Neural crest cell (in vitro differentiated cells): ENCODE results near the gene LRRC23. TPM values are rescaled to one million over a fixed set of nuclear protein-coding genes. Genes with fewer than 3 reads are reported as not detected.

Experiments
- DNase-seq: peaks from one replicate; pipeline ENCODE4 v3.0.0; 2021; ENCODE audit warnings: low read depth, mixed read lengths, low spot score
- H3K27ac Mint-ChIP-seq: one replicate; pipeline ENCODE4 v1.8.0; 2021; ENCODE audit warnings: mild to moderate bottlenecking, mixed read lengths; ENCODE audit not compliant: unreplicated experiment
- H3K27me3 Mint-ChIP-seq: 2 replicates; pipeline ENCODE4 v1.8.0; 2021; ENCODE audit warnings: low read depth, mild to moderate bottlenecking, mixed read lengths
- H3K36me3 Mint-ChIP-seq: 2 replicates; pipeline ENCODE4 v1.8.0; 2021; ENCODE audit warnings: low read depth, mild to moderate bottlenecking, mixed read lengths
- H3K4me1 Mint-ChIP-seq: 2 replicates; pipeline ENCODE4 v1.8.0; 2021; ENCODE audit warnings: mixed read lengths
- H3K4me3 Mint-ChIP-seq: one replicate; pipeline ENCODE4 v1.8.0; 2021; ENCODE audit warnings: mild to moderate bottlenecking, mixed read lengths
- H3K9me3 Mint-ChIP-seq: 2 replicates; pipeline ENCODE4 v1.8.0; 2021; ENCODE audit warnings: mixed read lengths
- total RNA-seq: library from RNA; stranded (reverse); gene quantifications from 2 replicates; pipeline ENCODE4 v1.2.1, GENCODE V29; 2021
- TF ChIP-seq, protein P1 (sequence below): fragments of 200-600 bp; sonication (generic); conservative IDR thresholded peaks from 2 replicates; pipeline ENCODE4 v1.5.0; 2021; ENCODE audit warnings: antibody characterized with exemption, mild to moderate bottlenecking

Gene LRRC23
- total RNA-seq, 1 donor from 2014 or later: 4.8 TPM

DNA sequence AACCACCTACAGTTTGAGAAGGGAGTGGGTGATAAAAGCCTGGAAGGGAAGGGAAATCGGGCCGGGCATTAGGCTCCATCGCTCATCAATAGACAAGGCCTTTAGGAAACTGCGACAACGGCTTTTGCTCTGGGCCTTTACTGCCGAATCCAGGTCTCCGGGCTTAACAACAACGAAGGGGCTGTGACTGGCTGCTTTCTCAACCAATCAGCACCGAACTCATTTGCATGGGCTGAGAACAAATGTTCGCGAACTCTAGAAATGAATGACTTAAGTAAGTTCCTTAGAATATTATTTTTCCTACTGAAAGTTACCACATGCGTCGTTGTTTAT is 38.7 kb downstream of the LRRC23 start:
- peak overlapping the region; percentile 96 for H3K27ac Mint-ChIP-seq
- TF ChIP-seq, protein P1, sequence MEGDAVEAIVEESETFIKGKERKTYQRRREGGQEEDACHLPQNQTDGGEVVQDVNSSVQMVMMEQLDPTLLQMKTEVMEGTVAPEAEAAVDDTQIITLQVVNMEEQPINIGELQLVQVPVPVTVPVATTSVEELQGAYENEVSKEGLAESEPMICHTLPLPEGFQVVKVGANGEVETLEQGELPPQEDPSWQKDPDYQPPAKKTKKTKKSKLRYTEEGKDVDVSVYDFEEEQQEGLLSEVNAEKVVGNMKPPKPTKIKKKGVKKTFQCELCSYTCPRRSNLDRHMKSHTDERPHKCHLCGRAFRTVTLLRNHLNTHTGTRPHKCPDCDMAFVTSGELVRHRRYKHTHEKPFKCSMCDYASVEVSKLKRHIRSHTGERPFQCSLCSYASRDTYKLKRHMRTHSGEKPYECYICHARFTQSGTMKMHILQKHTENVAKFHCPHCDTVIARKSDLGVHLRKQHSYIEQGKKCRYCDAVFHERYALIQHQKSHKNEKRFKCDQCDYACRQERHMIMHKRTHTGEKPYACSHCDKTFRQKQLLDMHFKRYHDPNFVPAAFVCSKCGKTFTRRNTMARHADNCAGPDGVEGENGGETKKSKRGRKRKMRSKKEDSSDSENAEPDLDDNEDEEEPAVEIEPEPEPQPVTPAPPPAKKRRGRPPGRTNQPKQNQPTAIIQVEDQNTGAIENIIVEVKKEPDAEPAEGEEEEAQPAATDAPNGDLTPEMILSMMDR: no peak
- DNase-seq: peak; percentile 67
- peak overlapping the region; percentile 92 for H3K4me3 Mint-ChIP-seq
- peaks cover 10% of the 10 kb centered on the region for H3K36me3 Mint-ChIP-seq
- H3K27me3 Mint-ChIP-seq: peaks cover 26% of the 10 kb centered on the region
- peaks cover 44% of the 10 kb centered on the region for H3K4me1 Mint-ChIP-seq
- no peaks in the 10 kb centered on the region for H3K9me3 Mint-ChIP-seq

GRCh38 chr12:6943722-6944380 is 39.2 kb downstream of the LRRC23 start, which contains the start of the genes C12orf57 and RNU7-1:
TSS of gene C12orf57 (plus strand) at chr12:6944022. CDS start at chr12:6944122, 100 bp downstream.
TSS of gene RNU7-1 (plus strand) at chr12:6943816.
- H3K9me3 Mint-ChIP-seq: no peaks in the 10 kb centered on the region
- TF ChIP-seq, protein P1: no peak
- H3K4me3 Mint-ChIP-seq: peak within 1 kb of the TSS; percentile 92
- H3K27ac Mint-ChIP-seq: peak within 1 kb of the TSS; percentile 96
- peaks cover 10% of the 10 kb centered on the region for H3K36me3 Mint-ChIP-seq
- peaks cover 26% of the 10 kb centered on the region for H3K27me3 Mint-ChIP-seq
- peak; percentile 63 for DNase-seq
- H3K4me1 Mint-ChIP-seq: peaks cover 45% of the 10 kb centered on the region

- Mint-ChIP-seq H3K4me3 (peak overlapping the region; percentile 92), H3K27me3 (peaks cover 24% of the 10 kb centered on the region), H3K36me3 (peaks cover 7% of the 10 kb centered on the region), H3K9me3 (no peaks in the 10 kb centered on the region), H3K4me1 (peaks cover 47% of the 10 kb centered on the region), H3K27ac (peak overlapping the region; percentile 96)
- TF ChIP-seq, protein P1: peak; percentile 98
- peak; percentile 84 for DNase-seq
These were observed 40.0 kb downstream of the LRRC23 start for GRCh38 chr12:6944381-6945186.

- H3K4me1 Mint-ChIP-seq: peaks cover 47% of the 10 kb centered on the region
- peak overlapping the region; percentile 92 for H3K4me3 Mint-ChIP-seq
- no peaks in the 10 kb centered on the region for H3K9me3 Mint-ChIP-seq
- peaks cover 24% of the 10 kb centered on the region for H3K27me3 Mint-ChIP-seq
- peaks cover 5% of the 10 kb centered on the region for H3K36me3 Mint-ChIP-seq
- TF ChIP-seq, protein P1: no peak
- H3K27ac Mint-ChIP-seq: no peak overlapping the region
- no peak for DNase-seq
These were observed 41.0 kb downstream of the LRRC23 start for GRCh38 chr12:6945613-6946012.

GRCh38 chr12:6946033-6946919 is 41.7 kb downstream of the LRRC23 start:
- no peak overlapping the region for H3K27ac Mint-ChIP-seq
- no peaks in the 10 kb centered on the region for H3K9me3 Mint-ChIP-seq
- H3K27me3 Mint-ChIP-seq: peaks cover 22% of the 10 kb centered on the region
- peaks cover 47% of the 10 kb centered on the region for H3K4me1 Mint-ChIP-seq
- H3K4me3 Mint-ChIP-seq: peak overlapping the region; percentile 92
- peaks cover 4% of the 10 kb centered on the region for H3K36me3 Mint-ChIP-seq
- TF ChIP-seq, protein P1: no peak
- no peak for DNase-seq
